Fibroblast of skin of back (primary cell): ENCODE results near the gene MEX3D.

Experiments
- DNase-seq: peaks from one replicate; pipeline ENCODE4 v3.0.0-alpha.2; 2013

Gene MEX3D

DNA sequence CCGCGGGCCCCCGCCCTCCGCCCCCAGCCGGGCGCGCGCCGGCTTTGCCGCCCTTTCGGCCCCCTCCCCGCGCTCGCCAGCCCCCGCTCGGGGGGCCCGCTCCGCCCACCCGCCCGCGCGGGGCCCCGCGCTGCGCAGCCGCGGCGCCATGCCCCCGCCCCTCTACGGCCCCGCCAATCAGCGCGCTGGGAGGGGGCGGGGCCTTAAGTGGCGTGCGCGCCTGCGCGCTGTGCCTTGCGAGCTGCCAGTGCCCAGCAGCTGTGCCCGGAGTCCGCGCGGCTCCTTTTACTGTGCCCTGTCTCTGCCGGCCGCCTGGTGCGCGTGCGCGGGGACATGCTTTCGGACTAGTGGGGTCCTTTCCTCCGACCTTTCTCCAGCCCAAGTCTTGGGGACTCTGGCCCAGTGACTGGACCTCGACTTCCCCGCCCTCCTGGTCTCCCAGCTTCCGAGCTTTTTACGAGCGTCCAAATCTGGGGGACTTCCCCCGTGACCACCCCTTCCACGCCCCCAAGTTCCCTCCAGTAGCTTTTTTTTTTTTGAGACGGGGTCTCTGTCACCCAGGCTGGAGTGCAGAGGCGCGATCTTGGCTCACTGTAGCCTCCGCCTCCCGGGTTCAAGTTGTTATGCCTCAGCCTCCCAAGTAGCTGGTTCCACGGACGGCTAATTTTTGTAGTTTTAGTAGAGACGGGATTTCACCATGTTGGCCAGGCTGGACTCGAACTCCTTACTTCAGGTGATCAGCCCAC, 24.8 kb upstream of the MEX3D start, which contains the start of gene MBD3:
Gene MBD3 (minus strand): TSS at position 111 of the 746 bp plus-strand sequence. CDS start 234 bp downstream, outside the sequence.
- DNase-seq: peak; percentile 90

DNA sequence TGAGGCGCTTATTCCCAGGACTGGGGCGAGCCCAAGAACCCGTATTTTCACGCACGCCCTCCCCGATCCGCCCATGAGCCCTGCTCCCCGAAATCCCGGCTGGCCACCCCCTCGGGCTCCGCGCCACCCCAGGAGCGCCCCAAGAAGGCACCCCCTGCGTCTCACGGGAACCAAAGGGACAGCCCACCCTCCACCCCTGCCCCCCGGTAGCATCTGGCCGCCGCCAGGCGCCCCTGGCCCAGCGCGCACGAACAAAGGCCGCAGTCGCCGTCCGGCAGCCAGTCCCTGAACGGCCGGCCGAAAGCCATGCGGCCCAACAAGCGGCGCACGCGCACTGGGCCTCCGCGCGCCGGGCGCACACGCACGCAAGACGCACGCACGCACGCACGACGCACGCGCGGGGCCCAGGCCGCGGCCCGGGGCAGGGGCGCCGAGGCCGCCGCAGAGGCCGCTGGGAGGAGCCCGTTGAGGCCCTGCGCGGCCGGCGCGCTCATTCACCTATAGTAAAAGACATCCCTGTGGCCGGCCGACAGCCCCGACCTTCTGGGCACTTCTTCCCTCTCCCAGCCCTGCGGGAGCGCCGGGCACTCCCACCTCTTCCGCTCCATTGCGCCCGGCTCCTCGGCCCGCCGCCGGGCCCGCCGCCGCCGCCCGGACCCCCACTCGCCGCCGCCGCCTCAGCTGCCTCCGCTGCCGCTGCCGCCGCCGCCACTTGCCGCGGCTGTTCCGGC, 24.1 kb upstream of the MEX3D start:
- peak; percentile 89 for DNase-seq

DNA sequence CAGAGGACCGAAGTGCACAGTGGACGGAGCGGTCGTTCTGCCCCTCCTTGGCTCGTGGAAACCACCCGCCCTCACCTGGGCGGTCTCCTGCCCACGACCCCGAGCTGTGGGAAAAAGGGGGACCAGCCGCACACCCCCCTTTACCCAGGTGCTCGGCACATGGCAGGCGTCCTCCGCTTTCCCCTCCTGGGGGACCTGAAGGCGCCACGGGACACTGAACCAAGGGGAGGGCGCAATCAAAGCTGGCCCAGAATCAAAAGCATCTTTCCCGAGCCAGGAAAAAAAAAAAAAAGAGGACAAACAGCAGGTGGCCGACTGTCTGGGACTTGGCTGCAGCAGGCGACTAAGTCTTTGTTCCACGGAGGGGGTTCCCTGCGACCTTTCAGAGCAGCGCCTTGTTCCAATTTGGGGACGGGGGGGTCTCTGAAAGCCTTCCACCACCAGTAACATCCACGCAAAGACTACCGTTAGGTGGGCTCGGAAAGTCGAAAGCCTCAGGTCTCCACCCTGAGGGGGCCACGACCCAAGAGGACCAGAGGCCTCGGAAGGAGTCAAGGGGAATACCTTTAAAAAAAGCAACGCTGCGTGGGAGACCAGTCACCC, 23.4 kb upstream of the MEX3D start:
- DNase-seq: peak; percentile 11

DNA sequence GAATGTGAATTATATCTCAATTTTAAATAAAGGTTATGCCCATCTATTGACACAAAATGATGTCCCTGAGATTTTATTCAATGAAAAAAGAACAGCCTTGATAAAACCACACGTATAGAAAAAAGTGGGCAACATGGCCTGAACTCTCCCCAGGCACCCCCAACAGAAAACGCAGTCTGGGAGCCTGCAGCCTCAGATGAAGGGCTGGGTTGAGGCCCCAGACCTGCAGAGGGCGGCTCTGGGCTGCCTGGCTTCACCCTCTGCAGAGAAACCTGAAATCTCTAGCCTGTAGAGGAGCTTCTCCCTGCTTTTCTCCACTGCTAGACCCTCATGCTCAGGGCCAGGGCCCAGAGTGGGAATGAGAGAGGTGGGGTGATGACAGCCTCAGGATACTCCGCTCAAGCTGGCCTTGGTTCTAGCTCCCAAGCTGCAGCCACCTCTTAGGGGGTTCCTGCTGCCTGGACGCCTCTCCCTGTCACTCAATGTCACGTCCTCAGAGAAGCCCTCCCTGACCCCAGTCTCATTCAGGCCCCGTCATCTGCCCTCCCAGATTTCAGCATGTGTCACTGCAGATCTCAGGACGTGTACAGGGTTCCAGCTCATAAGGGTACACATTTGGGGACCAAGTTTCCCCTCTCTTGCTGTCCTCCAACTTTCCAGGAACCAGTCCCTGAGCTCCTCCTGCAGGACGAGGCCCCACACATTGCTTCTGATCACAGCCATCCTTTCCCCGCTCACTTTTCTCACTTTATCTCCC, 22.7 kb upstream of the MEX3D start:
- DNase-seq: peak; percentile 40

DNA sequence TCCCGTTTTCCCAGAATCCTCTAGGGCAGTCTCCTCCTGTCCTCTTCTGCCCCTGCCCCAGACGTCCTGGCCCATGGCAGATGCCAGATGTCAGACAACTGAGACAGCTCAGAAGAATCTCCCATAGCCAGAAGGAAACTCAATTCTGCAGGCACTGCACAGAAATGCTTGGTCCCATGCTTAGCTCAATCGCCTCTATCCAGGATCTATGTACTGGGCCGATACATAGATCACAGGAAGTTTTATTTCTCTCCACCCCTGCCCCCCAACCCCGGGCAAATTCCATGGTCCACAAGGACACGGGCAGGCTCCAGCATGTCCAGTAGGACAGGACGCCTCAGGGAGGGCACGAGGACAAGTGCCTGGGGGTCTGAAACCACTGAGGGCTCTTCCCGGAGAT, 19.7 kb upstream of the MEX3D start:
- DNase-seq: no peak

DNA sequence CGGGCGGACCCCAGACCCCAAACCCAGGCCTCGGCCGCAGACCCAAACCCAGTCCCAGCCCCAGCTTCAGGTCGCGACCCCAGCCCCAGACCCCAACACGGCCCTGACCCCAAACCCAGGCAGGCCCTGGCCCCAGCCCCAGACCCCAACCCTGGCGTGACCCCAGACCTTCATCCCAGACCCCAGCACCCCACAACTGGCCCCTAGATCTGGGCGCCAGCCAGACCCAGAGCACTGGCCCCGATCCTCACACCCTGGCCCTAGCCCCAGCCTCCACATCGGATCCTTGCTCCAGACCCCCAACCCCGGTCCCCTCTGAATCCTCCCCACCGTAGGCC, 17.1 kb upstream of the MEX3D start:
- DNase-seq: no peak

DNA sequence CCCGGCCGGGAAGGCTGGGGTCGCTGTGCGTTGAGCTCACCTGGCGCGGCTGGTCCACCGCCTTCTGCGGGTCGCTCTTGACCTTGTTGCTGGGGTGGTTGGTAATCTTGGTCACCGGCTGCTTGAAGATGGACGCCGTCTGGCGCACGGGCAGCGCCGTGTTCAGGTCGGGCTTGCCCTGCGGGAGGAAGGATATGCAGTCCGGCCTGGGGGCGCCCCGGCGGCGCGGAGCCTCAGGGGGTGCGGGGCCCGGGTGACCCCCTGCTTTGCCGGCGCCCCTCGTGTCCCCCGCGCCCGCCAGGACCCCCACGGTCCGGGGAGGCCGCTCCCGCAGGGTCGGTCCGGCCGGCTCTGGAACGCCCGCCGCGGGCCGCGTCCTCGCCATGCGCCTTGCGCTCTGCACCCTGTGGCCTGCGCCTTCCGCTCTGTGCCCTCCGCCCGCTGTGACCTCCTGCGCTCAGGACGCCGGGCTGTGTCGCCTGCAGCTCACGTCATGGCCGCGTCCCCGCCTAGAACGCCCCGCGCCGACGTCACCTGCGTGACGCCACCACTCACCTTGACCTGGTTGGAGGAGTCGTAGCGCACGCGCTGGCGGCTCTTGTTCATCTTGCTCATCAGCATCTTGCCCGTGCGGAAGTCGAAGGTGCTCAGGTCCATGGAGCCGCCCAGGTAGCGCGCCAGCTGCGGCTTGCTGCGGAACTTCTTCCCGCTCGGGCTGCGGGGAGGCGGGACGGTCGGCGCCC, 16.5 kb upstream of the MEX3D start:
- DNase-seq: no peak

DNA sequence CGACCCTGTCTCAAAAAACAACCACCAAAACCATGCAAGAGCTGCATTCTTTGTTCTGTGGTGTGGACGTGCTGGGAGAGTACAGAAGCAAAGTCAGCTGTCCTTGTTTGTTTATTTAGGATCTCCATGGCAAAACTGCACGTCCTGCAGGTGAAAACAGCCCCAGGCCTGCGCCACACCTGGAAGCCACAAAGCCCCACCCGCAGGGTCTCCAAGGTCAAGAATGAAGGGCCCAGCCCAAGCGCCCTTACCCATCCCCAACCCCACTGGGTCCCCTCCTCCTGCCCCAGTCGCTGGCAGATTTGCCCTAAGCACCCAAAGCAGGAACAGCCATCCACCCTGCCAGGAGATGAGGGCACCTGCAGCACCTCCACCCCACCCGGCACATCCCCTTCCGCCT, 14.1 kb upstream of the MEX3D start:
- no peak for DNase-seq

DNA sequence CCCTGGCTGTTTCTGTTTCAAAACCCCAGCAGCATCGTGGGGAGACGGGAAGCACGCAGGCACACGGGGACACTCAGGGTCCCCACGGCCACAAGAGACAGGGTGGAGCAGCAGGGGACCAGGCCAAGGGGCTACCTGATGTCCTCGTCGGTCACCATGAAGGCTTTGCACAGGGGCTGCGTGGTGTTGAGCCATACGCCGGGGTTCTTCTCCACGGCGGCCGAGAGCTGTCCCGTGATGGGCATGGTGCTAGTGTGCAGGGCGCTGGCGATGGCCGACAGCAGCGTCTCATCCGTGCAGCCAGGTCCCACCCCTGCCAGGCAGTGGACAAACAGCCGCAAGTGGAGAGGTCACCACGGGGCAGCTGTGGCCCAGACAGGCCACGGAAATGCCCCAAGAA, 12.8 kb upstream of the MEX3D start:
- DNase-seq: no peak

DNA sequence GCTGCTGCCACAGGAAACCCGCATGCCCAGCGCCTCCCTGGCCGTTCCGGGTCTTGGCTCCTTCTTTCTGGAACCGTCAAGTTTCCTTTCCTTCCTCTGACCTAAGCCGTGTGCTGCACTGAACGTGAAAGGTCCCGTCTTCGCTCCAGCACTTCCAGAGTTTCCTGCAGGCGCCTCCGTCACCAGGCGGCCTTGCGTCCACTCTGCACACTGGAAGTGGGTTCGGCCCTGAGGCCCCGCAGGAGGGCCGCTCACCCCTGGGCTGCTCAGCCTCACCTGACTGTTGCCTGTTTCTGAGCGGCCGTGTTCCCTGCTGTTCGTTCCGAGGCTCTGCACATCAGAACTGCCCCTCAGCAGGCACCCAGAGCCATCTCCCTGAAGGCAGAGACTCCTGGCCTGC, 12.3 kb upstream of the MEX3D start:
- no peak for DNase-seq

DNA sequence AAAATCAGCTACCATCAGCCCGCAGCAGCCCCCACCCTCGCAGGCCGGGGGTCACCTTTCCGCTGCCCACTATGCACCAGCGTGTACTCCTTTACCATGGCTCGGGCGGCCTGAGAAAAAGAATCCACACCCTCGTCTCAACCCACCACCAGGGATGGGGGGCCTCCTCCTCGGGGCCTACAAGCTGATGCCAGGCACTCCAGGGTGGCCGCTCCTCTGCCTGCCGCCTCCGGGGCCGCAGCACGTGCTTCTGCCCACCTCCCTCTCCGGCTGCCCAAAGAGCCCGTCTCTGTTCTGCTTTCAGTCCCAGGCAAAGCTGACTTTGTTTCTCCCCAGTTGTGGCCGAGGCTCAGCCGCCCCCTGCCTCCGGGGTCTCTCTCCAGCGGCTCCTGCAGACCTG, 11.1 kb upstream of the MEX3D start:
- DNase-seq: no peak

DNA sequence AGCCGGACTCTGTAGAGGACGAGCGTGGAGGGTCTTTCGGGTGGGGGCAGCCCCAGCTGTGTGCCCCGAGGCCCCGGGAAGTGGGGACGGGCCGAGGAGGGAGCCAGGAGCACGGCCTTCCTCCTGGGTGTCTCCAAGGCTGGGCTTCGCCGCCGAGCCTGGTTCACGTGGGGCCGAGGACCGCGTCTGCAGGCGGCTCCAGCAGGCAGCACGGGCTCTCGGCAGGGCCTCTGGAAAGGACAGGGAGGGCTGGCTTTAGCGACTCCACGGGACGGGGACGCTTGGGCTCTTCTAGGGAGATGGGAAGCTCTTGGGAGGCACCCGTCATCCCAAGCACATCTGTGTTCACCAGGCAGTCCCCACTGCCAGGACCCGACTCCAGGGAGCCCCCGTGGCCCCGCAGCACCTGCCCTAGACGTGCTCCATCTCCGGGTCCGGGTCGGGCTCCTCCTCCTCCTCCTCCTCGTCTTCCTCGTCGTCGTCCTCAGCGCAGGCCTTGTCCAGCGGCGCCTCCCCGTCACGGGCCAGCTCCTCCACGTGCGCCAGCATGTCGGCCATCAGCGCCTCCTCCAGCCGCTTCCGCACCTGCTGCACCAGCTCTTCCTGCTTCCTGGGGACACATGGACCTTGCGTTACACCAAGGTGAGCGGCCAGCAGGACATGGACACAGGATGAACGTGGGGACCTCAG, 9.9 kb upstream of the MEX3D start:
- DNase-seq: no peak

DNA sequence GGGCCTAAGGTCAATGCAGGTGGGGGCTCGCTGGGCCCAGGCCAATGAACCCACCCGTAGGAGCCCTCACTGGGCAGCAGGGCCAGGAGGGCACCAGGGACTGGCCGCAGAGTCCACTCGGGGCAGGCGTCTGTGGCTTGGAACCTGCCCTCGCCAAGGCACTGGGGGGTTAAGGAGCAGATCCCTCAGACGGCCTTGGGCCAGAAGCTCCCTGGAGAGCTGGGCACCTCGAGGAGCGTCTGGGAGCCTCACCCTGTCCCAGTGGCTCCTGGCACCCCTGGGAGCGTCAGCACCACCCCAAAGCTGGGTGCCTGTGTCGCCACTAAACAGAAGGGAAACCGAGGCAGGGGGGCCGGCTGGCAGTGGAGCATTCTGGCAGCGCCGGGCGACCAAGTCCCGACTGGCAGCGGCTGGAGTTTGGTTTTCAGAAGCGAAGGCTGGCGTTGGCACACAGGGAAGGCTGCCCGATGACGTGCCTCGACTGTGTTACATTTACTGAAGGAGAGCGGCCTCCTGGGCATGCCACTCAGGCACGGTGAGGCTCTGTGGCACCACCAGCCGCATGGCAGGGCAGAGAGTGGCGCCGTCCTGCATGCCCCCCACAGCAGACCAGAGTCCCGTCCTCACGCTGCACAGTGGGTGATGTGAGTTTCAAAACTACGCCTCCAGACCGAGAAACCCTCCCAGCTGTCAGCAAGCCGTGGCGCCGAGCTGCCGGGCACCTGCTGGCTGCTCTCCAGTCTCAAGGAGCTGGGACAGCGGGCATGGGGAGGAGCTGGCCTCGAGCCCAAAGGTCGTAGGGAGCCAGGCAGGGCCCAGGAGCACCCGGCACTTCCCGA, 9.2 kb upstream of the MEX3D start:
- DNase-seq: no peak

DNA sequence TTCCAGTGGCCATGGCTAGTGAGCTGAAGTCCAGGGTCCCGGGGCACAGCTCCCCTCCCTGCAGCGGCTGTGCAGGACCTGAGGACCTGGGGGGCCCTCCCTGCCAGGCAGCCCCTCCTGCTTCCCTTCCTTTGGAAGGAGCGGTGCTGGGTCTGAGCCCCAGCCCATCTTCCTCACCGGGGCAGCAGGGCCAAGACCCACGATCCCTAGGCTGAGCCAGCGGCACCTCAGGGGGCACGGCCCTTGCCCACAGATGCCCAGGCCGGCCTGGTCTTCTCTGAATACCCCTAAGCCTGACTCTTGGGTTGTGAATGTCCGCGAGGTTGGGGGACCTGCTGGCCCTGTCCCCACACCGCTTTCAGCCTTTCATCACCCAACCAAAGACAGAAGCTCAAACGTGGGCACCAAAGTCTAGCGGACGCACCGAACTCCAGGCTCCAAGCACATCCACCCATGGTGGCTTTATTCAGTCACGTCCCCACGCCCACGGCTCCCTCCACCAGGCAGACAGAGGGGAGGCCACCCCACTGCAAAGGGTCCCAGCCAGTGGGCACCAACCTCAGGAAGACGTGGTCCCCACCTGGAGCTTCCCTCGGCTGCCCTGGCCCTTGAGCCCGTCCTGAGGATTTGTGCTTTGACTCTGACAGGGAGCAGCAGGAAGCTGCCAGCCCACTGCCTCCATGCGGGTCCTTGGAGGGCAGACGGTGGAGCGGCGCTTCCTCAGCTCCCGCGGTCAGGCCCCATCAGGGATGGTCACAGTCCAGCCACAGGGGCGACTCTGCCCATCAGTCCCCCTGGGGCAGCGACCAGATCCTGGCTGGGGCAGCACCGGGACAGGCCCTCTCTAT, 8.3 kb upstream of the MEX3D start:
- no peak for DNase-seq

DNA sequence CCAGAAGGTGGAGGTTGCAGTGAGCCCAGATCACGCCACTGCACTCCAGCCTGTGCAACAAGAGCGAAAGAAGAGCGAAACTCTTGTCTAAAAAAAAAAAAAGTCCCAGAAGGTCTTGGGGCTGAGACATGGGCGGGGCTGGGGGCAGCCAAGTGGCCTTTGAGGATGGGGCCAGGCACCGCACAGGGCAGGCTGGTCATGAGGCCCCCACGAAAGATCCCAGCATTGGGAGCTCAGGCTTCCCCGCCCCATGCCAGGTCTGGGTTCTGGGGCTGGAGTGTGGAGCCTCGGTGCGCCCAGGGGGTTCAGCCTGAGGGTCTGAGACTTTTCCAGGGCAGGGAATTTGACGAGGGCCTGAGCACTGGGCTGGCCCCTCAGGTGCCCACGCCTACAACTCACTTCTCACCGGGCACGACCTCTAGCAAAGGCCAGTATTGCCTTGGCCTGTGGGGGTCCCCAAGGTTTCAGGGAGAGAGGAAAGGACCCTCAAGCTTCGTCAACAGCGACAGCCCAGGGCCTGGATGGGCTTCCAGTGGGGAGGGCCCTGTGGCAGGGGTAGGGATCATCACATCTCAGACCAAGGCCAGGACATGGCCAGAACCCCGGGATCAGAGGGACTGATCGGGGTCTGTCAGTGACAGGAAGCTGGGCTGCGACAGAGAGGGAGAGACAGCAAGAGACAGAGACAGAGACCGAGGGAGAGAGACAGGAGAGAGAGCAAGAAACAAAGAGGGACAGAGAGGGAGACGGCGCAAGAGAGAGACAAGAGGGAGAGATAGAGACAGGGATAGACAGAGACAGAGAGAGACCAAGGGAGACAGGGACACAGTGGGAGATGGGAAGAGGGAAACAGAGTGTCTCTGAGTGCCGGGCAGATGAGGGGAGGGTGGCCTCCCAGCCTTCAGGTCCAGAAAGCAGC, 7.5 kb upstream of the MEX3D start:
- no peak for DNase-seq

DNA sequence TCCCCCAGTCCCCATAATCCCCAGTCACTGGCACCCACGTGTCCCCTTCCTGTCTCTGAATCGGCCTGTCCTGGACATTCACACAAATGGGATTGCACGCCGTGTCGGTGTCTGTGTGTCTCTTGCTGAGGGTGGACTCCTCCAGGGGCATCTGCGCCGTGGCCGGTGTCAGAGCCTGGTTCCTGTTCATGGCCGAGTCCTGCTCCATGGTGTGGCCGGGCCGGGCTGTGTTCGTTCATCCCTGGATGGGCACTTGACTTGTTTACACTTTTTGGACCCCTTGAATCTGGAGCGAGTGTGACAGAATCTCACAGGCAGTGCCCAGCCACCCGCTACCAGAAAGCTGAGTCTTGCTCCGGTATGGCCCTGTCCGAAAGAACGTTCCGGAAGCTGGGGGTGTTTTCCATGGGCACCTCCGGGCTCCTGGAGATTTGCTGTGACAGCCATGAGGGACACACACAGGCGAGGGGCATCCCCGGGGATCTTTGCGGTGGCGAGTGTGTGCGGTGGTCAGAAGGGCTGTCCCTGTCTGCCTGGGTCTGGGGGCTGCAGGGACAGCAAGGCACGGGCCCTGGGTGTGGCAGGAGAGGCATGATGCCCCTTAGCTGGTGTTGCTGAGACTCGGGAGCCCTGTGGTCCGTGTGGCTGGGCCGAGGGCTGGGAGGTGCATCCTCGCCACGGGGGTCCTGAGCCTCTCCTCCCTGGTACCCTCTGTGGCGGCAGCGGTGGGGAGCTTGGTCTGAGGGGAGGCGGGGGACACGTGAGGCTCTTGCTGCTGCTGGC, 6.4 kb upstream of the MEX3D start:
- no peak for DNase-seq

DNA sequence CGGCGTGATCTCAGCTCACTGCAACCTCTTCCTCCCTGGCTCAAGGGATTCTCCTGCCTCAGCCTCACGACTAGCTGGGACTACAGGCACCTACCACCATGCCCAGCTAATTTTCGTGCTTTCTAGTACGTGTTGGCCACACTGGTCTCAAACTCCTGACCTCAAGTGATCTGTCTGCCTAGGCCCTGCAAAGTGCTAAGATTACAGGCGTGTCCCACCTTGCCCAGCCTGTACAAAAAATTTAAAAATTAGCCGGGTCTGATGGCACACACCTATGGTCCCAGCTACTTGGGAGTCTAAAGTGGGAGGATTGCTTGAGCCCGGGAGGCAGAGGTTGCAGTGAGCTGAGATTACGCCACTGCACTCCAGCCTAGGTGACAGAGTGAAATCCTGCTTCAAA, 4.7 kb upstream of the MEX3D start:
- DNase-seq: no peak

DNA sequence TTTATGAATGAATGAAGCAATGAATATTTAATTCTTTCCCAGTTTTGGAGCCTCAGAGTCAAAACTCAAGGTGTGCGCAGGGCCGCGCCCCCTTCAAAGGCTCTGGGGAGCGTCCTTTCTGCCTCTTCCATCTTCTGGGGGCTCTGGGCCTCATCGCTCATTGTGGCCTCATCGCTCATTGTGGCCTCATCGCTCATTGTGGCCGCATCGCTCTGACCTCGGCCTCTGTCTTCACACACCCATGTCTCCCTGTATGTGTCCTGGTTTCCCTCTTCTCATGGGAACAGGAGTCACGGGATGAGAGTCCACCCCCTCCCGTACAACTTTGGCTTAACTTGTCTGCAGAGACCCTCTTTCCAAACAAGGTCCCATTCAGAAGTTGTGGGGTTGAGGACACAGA, 3.2 kb upstream of the MEX3D start:
- DNase-seq: no peak
